Subcutaneous adipose tissue (tissue), 4 donors: ENCODE measurements around the gene UBA5. TPM values are rescaled to one million over a fixed set of nuclear protein-coding genes. Genes with fewer than 3 reads are reported as not detected.

Source experiments
- total RNA-seq, 4 donors: library from RNA; depleted of rRNA; stranded (reverse); fragments of >200 nt; gene quantifications; one replicate each; pipeline ENCODE4 v1.1.0, GENCODE V29; 2016
- TF ChIP-seq, protein P1 (sequence below): fragments of 450-650 bp; IDR thresholded peaks from one replicate; pipeline ENCODE4 v1.5.1; 2016; ENCODE audit warnings: low read depth, mild to moderate bottlenecking, control low read depth, antibody characterized with exemption, moderate library complexity

The UBA5 gene
- total RNA-seq, 4 donors from 2014 or later: 26.7 to 31.9 (median 29.2) TPM

DNA sequence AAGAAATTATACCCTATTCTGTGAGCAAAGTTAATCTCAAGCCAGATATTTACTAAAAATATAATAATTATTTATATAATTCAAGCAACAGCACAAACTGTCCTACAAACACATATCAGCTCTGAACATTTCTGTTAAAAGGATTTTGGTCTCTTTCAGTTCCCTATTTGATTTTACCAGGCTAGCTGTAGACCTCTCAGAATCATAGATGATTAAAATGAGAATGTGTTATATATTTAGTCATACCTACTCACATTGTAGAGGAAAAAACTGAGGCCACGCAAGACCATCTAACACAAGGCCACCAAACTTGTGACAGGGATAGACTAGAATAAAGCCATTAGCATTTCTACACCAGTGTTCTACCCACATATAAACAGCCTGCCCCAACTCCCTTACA lies 34.5 kb upstream of the UBA5 start:
- TF ChIP-seq, protein P1, sequence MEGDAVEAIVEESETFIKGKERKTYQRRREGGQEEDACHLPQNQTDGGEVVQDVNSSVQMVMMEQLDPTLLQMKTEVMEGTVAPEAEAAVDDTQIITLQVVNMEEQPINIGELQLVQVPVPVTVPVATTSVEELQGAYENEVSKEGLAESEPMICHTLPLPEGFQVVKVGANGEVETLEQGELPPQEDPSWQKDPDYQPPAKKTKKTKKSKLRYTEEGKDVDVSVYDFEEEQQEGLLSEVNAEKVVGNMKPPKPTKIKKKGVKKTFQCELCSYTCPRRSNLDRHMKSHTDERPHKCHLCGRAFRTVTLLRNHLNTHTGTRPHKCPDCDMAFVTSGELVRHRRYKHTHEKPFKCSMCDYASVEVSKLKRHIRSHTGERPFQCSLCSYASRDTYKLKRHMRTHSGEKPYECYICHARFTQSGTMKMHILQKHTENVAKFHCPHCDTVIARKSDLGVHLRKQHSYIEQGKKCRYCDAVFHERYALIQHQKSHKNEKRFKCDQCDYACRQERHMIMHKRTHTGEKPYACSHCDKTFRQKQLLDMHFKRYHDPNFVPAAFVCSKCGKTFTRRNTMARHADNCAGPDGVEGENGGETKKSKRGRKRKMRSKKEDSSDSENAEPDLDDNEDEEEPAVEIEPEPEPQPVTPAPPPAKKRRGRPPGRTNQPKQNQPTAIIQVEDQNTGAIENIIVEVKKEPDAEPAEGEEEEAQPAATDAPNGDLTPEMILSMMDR: no peak

DNA sequence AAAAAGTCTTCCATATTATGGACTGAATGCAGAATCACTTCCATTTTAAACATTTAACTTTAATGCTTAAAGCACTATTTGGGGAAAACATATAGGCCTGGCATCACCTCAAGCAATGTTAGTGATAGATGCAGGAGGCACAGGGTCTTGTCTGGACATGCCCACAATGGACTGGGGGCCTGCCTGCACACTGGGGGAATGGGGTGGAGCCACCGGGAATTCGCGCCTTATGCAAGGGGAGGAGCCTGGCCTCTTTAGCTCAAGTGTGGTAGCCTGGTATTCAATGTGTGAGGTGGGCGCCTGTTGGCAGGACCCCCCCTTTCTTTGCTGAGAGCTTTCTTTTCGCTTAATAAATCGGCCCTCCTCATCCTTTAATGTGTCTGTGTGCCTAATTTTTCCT lies 33.2 kb upstream of the UBA5 start:
- TF ChIP-seq, protein P1: no peak

DNA sequence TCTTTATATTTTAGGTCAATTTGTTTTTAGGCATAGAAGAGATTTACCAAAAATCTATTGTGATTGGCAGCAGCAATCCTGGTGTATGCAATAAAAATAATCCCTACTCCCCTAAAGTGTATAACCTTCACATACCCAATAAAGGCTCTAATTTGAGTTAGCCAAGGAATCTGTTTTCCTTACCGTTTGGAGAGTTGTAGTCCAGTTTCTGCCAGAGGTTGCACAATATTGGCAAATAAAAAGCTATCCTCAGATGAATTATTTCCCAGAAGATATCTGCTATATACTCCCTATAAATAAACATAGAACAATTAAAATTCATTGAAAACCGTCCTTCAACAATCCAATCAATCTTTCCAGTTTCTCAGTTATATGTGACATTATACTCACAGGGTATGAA lies 32.0 kb upstream of the UBA5 start:
- TF ChIP-seq, protein P1: no peak

DNA sequence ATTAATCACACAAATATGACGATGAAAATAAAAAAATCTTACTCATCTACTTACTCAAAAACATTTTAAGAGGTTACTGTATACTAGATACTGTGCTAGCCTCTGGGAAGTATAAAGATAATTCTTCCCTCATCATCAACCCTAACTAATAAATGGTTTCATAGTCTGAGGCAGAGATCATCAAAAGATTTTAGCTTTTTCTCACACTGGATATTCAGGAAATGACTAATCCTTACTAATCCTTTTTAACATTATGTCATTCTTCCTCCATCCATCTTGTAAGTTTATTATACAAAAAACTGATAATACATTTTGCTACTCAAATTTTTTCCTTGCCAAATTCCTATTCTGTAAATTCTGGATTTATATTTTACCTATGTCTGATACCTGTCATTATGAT lies 30.2 kb upstream of the UBA5 start:
- TF ChIP-seq, protein P1: no peak

DNA sequence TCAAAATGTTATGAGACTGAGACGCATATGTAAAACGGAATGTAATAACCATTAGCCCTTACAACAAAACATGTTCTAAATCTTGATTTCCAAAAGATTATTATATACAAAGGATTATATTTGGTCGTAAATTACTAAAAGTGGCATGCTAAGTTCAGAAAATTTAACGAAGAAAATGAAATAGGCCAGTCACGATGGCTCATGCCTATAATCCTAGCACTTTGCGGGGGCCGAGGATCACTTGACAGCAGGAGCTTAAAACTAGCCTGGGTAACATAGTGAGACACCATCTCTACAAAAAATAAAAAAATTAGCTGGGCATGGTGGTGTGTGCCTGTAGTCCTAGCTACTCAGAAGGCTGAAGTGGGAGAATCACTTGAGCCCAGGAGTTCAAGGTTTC lies 29.5 kb upstream of the UBA5 start:
- TF ChIP-seq, protein P1: no peak

DNA sequence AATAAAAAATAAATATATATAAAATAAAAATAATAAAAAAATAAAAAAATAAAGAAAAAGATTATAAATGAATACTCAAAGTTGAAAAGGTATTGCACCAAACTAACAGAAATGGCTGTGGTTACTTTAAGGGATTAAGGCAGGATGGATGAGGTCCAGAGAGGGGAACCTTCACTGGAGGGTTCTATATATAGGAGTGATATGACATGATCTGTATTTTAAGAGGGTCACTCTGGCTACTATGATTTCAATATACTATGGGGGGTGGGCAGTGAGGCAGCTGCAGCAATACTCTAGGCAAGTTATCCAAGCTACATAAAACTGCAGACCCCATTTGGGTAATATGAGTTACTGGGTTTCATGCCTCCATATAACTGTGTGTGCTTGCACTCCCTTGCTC lies 25.1 kb upstream of the UBA5 start:
- TF ChIP-seq, protein P1: no peak

DNA sequence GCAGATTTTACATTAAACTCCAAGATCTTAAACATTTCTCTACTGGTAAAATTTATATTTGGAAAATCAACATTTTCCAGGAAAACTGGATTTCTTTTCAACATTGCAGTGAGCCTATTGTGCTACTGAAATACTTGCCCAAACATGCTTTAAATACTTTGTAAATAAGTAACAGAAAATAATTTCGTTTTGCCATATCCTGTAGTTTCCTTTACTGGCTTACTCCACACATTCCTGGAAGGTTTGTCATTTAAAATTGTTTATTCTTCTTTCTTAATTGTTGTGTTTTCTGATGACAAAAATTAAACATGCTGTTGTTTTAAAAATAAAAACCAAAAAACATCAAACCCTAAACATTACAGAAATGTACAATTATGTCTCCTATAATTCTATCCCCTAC lies 22.5 kb upstream of the UBA5 start:
- TF ChIP-seq, protein P1: no peak

DNA sequence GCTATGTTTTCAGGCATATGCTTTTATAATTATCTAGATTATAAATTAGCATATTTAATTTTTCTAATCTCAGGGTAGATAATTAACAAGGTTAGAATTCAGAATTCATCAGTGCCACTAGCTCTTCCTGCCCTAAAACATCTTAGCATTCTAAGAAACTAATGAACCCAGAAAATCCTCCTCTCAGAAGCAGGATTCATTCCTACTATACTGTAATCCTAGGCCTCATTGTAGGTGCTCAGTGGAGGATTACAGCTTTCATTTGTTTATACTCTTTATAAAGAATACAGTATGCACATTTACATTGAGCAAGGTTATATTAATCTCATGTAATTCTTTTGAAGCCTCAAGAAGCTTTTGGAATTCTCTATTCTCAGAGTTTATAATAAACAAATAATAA lies 21.4 kb upstream of the UBA5 start:
- TF ChIP-seq, protein P1: no peak
